Dedifferentiated amniotic fluid mesenchymal stem cell (primary cell): Measurements from ENCODE around the gene PON3.

ENCODE experiments used
- DNase-seq: peaks from one replicate; pipeline ENCODE4 v3.0.0-alpha.2; 2016; ENCODE audit errors: extremely low spot score

Gene PON3

GRCh38 chr7:95396136-95397032 is at the start of gene PON3:
Gene PON3, minus strand, starts transcription at chr7:95396375. Its CDS starts 25 bp downstream, at chr7:95396350.
- DNase-seq: no peak

GRCh38 chr7:95444796-95445195 is 48.6 kb upstream of the PON3 start:
- DNase-seq: no peak

GRCh38 chr7:95441042-95441823 is 45.1 kb upstream of the PON3 start:
- no peak for DNase-seq

DNA sequence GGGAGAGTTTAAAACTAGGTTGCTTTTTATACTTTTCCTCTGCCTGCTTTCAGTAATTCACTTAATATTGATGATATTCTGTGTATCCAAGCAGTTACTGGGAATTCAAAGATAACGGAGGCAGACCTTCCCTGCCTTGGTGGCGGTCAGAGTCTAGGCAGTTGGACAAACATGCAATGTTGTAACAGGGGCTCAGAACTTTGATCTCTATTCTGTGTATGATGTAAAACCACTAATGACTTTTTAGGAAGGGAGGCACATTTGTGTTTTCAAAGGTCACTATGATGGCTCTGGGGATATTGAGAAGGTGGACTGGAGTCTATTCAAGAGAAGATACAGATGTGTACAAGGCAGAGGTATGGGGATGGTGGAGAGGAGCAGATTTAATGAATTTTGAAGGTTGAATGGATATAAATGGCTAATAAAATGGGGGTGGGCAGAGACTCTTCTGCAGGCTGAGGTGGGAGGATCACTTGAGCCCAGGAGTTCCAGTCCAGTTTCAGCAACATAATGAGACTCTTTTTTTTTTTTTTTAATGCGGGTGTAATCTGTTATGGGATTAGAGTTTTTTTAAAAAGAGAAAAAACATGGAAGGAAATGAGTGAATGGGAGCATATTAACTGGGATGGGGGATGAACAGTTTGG is 44.3 kb upstream of the PON3 start:
- no peak for DNase-seq

DNA sequence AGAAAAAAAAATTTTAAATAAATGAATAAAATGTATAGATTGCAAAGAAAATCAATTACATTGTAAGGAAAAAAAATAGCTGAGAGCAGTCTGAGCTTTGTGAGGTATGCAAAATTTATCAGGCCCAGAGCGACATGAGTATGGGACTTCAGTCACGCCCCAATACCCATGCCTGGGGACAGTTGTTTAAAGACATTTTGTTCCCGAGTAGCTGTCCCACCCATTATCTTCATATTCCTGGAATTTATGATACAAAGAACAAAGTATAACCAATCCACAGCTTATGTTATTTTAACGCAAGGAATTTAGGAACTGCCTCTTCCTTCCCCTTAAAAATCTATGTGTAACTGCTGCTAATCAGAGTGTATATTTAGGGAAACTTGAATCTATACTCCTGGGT is 40.2 kb upstream of the PON3 start:
- DNase-seq: no peak

DNA sequence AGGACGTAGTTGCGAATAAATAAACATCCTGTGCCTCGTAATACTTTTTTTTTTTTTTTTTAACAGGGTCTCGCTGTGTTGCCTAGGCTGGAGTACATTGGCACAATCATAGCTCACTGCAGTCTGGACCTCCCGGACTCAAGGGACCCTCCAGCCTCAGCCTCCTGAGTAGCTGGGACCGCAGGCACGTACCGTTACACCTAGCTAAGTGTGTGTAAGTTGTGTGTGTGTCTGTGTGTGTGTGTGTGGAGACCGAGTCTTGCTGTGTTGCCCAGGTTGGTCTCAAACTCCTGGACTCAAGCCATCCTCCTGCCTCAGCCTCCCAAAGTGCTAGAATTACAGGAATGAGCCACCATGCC is 39.2 kb upstream of the PON3 start:
- no peak for DNase-seq

DNA sequence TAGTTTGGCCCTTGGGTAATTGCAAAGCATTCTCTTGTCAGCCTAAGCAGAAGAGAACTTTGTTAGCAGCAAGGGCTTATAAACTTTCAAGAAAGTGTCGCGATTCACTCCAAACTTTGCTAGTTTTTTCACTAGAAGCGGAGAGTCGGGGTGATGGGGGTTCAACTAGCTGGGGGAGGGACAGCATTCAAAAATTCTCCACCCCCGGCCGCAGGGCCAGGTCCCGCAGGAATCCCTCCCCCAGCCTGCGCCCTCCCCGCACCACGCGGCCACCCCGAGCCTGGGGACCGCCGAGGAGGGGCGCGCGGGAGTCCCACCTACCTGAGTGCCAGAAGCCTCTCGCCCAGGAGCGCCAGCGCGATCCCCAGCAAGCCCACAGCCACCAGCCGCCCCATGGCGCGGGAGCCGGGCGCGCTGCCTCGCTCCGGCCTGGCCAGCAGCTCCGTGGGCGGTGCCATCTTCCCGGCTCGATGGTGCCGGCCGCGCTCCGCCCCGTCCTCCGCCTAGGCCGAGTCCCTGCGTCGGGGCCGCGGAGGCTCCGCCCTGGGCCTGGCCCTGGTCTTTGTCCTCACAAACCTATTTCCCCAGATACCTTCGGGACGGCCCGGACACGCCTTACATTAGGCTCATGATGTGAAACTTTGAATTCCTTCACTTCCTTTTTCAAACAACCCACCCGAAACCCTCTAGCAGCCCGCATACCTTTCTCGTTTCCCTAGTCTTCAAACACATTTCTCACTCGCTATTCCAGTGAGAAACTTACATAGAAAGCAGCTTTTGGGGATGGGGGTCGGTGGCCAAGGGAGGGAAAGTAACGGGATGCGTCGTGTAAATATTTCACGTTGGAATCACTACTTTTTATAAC is 38.6 kb upstream of the PON3 start, which contains the start of gene PON2:
TSS of gene PON2 (minus strand) at position 472 of the 865 bp plus-strand sequence. CDS start at position 395, 77 bp downstream.
- peak; percentile 59 for DNase-seq

DNA sequence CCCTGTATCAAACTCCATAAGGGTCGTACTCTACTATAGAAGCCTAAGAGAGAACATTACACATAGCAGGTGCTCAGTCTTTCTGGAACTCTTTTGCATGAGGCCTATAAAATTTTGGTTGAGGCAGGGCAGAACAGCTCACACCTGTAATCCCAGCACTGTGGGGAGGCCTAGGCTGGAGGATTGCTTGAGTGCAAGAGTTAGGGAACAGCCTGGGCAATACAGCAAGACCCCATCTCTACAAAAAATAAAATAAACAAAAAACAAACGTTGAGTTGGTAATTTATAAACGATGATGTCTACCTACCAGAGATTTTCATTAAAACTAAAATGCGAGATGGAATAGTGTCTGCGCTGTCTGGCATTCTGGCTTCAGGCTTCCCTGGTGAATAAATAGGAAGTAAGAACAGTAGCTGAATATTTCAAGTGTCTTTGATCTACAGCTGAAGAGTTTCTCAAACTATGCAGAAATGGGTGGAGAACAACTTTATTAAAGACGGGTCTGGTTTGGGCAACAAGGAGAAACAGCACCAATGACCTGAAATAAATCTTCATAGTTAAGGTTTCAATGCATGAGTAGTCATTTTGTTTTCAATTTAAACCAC is 37.9 kb upstream of the PON3 start:
- peak; percentile 24 for DNase-seq

DNA sequence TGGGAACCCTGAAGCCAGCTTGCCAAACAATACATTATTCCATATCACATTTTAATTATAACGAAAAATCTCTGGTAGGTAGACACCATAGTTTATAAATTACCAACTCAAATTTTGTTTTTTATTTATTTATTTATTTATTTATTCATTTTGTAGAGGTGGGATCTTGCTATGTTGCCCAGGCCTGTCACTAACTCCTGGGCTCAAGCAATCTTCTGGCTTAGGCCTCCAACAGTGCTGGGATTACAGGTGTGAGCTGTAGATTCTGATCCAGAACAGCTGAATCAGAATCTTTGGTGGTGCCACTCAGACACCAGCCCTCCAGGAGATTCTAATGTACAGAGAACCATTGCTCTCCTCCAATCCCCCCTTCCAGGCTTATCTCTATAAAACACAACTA is 37.0 kb upstream of the PON3 start:
- DNase-seq: no peak

- no peak for DNase-seq
Observed at GRCh38 chr7:95432606-95433005, 36.4 kb upstream of the PON3 start.

GRCh38 chr7:95430864-95431263 is 34.7 kb upstream of the PON3 start:
- DNase-seq: no peak

DNA sequence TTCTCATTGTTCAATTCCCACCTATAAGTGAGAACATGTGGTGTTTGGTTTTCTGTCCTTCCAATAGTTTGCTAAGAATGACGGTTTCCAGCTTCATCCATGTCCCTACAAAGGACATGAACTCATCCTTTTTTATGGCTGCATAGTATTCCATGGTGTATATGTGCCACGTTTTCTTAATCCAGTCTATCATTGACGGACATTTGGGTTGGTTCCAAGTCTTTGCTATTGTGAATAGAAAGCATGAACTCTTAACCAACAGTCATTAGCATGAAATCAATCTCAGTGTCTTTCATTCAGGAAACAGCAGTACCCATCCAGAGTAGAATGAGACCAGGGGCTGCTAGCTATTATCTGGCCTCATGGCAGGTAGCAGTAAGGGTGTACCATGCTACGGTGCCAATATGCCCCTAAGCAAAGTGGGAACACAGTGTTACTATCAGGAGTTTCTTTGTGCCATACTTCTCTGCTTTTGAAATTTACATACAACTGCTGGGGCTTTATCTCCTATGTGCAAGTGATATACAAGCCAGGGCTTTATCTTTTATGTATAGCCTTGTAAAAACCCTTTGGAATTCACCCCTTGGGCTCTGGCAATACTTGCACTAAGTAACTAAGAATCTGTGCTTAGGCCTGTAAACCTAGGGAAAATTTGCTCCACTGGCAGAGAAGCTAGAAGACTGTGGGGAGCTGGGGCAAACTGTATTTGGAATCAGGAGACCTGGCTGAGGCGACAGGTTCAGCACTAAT is 33.2 kb upstream of the PON3 start:
- DNase-seq: no peak

- no peak for DNase-seq
Observed at GRCh38 chr7:95427914-95428516, 31.8 kb upstream of the PON3 start.

GRCh38 chr7:95427166-95427565 is 31.0 kb upstream of the PON3 start:
- no peak for DNase-seq

DNA sequence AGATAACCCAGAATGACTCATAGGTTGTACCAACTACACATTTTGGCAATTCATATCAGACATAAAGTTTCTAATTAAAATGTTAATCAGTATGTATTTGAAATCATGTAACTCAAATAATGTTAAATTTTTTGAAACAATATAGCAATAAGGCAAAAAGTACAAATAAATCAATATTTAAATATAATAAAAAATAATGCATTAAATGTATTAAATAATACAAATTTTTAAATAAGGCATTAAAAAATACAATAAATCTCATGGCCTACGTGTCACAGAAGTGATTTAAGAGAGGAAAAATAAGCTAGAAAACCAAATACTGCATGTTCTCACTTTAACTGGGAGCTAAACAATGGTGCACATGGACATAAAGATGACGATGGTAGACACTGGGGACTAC is 29.5 kb upstream of the PON3 start:
- no peak for DNase-seq

DNA sequence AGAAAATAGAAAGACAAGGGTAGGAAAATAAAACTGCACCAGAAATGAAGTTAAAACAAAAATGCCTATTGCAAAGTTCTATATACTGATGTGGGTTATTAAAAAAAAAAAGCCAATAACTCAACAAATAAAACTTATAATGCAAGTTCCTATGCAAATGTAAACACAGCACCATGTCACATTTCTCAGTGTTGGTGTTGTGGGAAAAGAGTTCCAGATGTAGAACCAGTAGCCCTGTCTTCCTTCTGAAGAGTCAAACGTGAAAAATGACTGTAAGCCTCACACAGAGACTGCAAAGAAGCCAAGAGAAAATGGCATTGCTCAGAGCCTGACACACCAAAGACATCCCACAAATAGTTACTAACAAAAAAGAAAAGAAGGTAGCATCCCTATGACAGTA is 28.5 kb upstream of the PON3 start:
- no peak for DNase-seq

DNA sequence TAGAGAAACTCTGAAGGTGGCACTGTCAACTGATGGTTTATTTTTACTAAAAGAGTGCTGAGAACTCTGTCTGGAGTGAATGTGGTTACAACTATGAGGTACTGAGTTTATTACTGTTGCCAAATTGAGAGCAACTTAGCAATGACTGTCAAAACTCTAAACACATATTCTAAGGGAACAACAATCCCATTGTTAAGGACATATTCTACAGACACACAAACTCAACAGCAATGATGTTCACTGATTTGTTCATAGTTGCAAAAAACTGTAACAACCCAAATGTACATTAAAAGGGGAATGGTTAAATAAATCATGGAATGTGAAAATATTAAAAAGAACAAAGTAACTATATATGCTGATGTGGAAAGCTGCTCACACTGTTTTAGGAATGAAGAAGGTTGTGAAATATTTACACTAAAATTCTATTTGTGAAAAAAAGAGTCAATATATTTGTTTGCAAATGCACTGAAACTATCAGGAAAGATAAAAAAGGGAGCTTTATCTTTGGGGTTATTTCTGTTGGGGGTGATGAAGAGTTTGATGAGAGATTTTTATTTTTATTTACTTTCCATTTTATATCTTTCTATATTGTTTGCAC is 25.8 kb upstream of the PON3 start:
- DNase-seq: no peak

DNA sequence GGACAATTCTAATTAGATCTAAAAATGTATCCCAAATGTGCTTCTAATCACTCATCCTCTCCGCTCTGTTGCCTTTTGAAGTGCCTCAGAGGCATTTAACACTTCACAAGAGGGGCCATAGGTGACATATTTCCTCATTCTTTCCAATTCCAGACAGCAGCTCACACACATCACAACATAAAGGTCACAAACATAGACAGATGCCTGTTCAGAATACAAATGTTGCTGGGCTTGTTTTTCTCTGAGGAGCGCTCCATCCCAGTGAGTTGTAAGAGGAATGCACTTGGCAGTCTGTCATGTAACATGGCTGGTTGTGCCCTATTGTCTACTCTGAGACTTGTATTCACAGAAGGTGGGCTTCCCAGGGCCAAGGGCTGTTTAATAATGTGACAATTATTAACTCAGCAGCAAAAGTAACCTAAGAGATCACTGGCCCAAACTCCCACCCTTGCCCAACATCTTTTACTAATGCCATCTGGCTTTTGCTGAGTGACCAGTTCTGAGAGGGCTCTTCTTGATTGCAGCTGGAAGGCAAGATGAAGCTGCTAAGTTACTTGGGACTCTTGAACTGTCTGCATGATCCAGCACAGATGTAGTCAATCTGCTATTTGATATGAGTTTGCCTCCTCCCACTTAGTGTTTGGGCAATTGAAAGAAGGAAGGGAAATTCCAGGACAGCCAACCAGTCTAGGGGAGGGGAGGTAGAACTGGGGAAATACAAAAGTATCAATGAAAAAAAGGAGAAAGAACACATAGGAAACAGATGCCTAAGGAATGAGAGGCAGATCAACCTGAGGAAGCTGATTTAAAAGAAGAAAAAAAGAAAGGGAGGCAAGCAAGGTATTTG is 25.0 kb upstream of the PON3 start:
- no peak for DNase-seq

- DNase-seq: no peak
Observed at GRCh38 chr7:95412075-95412474, 15.9 kb upstream of the PON3 start.
